ENCODE measurements around the gene BOLA1.
"Not testable (repeated sequence)": the region's sequence is repeated elsewhere in the genome, so short reads cannot be mapped to it uniquely, and the experiment has no call there.

The BOLA1 gene, protein sequence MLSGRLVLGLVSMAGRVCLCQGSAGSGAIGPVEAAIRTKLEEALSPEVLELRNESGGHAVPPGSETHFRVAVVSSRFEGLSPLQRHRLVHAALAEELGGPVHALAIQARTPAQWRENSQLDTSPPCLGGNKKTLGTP

DNA sequence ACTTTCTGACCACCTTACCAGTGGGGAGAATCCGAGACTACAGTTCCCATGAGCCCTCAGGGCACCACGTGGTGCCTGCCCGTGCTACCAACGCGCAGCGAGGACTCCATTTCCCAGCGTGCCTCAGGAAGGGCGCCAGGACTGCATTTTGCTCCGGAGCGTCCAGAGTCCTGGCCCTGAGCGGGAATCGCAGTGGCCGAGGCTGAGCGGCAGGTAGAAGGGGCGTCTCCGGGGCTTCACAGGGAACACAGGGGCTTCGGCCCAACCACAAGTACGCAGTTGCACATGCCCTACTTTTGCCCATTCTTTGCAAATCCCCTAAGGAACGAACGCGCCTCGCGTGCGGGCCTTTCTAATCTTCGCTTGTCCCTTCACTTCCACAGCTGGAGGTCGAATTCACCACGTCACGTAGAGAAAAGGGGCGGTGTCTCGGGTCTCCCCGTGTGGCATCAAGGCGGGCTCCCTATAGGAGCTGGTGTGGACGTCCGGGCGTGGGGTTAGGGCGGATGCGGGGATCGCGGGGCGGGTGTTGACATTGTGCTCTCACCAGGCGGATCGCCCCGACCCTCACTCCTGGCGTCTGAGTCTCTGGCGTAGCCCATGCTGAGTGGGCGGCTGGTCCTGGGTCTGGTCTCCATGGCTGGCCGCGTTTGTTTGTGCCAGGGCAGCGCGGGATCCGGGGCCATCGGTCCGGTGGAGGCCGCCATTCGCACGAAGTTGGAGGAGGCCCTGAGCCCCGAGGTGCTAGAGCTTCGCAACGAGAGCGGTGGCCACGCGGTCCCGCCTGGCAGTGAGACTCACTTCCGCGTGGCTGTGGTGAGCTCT lies at the start of gene BOLA1:
TSS of gene BOLA1 (plus strand) at position 109 of the 825 bp plus-strand sequence. CDS start at position 601, 492 bp downstream.
- DNase-seq, result peak; percentile 92

DNA sequence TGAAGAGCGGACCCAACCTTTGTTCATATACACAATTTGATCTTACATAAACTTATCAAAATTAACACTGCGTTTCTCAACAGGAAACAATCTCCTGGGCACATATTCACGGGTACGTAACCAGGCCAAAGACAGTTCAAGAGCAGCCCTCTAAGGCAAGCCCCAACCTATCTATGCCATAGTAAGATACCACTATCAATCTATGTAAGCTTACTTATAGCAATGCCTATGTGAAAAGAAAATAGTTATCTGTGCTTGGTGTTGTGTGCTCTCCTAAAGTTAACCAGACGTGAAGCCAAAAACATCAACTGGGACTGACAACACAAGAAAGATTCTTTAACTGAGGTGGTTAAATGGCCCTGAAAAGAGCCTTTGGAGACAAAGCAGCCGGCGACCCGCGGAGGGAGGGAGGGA lies 49.4 kb upstream of the BOLA1 start:
- no peak for DNase-seq

DNA sequence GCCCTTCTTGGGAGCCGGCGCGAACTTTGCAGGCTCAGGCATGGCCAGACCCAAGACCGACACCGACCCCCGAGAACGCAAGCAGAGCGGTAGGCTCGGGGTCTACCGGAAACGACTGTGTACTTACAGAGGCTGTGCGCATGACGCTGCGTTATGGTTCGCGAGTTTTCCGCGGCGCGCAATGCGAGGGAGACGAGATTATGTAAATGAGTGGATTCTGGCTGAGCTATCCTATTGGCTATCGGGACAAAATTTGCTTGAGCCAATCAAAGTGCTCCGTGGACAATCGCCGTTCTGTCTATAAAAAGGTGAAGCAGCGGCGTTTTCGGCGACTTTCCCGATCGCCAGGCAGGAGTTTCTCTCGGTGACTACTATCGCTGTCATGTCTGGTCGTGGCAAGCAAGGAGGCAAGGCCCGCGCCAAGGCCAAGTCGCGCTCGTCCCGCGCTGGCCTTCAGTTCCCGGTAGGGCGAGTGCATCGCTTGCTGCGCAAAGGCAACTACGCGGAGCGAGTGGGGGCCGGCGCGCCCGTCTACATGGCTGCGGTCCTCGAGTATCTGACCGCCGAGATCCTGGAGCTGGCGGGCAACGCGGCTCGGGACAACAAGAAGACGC lies 48.5 kb upstream of the BOLA1 start:
- not testable (repeated sequence) for DNase-seq

DNA sequence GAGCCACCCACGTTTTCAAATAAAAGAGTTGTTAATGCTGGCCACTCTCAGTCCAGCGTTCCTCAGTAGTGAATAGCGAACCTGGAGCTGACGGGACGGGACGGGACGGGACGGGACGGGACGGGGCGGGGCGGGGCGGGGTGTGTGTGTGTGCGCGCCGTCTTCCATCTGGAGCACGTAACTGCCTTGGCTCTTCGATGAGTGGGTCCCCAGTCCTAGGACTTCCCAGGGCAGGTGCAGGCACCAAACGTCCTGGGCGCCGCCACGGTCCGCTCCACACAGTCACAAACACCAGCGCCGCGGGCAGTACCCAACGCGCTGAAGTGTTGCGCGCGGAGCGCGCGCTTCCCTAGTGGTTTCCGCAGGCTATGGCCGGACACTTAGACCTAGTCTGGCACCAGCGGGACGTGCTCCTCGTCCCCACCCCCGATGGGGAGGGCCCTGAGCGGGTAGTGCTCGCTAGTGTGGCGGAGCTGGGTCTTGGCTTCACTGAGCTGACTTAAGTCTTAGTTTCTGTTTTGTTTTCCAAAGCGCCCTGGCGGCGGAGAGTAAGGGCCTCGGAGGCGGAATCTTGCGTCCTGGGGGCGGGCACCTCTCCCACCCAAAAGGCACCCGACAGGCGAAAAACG lies 47.7 kb upstream of the BOLA1 start:
- DNase-seq, result not testable (repeated sequence)

DNA sequence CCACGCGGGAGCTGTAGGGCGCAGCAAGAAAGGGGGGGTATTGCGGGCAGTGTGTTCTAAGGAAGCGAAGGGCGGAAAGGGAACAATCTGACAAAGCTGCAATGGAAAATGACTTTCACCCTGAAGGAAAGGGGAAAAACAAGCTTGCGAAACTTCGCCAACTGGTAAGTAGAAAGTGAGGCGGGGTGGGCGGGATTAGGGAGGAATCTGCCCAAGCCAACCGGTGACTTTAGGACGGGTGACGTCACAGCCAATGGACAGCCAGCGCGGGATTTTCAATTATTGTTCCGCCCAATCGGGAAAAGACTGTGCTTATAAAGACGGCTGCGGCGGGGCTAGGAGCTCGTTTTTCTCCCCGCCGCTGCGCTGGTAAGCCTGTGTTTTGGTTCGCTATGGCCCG lies 47.1 kb upstream of the BOLA1 start:
- not testable (repeated sequence) for DNase-seq

DNA sequence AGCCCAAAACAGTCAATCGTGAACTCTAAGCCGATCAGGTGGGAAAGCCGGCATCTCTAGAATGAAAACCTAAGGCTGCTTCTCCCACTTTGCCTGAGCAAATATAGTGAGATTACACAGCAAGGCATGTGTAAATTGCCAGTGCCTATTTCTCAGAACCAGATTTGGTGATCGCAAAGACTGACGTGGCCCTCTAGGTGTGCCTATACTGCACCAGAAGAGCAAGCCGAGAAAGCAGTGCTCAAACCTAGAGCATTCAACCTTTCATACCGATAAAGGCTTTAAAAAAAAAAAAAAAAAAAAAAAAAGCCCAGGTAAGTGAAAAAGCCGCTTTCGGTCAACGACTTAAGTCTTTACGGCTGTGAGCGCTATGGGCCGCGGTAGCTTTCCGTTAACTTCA lies 39.1 kb upstream of the BOLA1 start:
- not testable (repeated sequence) for DNase-seq

DNA sequence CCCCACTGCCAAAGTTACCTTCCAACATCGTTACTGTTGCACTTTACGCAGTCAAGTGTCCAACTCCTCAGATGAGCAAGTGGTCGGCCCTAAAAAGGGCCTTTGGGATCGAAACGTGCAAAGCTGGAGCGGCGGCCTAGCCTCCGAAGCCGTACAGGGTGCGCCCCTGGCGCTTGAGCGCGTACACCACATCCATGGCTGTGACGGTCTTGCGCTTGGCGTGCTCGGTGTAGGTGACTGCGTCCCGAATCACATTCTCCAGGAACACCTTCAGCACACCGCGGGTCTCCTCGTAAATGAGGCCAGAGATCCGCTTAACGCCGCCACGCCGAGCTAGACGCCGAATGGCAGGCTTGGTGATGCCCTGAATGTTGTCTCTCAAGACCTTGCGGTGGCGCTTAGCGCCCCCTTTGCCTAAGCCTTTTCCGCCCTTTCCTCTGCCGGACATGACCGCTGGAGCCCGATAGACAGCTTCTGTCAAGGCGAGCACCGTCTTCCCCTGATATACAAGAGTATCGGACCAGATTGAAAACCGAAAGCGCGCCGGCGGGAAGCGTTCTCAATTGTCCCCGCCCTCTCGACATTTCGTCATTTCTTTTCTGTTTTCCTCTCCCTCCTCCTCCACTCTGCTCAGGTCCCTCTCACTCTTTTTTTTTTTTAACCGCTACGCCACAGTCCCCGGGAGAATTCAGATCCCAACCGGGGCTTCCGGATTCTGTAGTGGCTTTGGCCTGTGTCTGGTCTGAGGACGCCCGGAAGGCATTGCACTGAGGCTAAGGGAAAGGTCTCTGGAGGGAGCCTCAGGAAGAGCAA lies 38.5 kb upstream of the BOLA1 start:
- DNase-seq, result not testable (repeated sequence)

DNA sequence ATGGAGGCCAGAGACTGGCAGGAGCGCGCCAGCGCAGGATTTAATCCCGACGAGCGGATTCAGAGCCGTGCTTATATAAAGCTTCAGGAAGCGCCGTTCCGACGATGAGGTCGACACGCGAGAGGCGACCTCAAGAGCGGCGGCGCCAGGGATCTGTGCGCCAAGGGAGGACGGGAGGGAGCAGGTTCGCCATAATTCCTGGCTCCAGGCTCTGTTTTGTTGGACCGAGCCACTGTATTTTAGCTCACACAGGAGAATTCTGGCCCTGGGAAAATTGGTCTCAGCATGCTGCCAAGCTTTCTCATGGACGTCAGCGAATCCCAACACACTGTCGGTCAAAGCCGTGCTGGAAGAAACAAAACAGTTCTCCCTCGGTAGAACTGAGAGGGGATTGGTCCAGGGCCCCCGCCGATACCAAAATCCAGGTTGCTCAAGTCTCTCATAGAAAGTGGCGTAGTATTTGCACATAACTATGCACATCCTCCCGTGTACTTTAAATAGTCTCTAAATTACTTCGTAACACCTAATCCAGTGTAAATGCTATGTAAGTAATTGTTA lies 37.8 kb upstream of the BOLA1 start:
- DNase-seq, result not testable (repeated sequence)

DNA sequence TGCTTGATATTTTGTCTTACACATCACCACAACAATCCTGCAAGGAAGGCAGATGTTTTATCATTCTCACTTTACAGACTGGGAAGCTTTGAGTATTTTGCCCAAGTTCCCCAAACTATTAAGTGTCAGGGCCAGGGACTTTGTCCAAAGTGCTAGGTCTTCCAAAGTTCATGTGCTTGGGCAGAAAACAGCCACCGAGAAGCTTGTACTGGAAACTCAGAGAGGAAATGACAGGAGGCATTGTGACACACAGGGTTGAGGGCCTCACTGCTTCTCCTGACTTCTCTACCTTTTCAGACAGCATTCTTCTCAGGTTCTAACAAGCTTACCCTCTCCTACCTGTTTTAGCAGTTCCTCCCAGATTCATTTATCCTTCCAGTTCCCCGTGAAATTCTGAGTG lies 32.5 kb upstream of the BOLA1 start:
- not testable (repeated sequence) for DNase-seq

DNA sequence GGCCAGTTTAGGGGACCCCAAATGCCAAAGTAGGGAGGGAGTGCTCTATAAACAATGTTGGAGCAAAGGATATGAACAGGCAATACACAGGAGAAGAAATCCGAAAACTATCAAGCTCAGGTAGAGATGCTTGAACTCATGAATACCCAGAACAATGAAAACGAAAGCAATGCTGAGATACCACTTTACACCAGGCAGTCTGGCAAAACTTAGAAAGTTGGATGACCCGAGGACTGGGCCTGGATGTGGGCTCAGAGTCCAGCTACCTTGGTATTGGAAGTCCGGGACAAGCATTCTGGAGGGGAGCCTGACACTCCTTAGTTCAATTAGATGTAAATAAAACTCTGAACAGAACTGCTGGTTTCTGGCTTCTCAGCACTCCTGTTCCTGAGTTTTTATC lies 26.3 kb upstream of the BOLA1 start:
- not testable (repeated sequence) for DNase-seq

DNA sequence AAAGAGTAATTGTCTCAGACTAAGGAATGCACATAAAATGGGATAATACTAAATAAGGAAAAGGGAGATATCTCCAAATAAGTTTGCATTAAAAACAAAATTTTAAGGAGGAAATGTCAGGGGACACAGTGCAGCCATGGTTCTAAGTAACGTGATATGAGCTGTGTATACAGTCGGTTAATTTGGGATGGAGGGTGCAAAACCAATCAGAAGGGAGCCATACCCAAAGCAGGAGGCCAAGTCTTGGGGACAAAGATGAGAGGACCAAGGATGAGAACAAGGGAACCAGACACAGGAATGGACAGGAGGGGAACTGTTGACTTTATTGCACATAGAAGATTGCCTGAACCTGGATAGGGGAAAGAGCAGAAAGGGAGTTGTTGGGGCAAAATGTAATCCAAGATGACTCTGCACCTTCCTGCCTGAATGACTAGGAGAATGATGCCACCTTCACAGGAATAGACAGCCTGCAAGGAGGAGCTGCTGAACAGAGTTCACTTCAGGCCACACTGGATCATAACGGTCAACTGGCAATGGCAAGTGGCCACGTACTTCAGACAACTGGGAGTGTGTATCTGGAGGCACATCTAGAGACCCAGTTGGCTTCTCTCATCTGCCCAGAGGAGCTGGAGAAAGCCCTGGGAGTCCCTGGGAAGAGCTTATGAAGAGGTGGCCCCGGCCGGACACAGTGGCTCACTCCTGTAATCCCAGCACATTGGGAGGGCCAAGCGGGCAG lies 22.0 kb upstream of the BOLA1 start:
- DNase-seq, result no peak

DNA sequence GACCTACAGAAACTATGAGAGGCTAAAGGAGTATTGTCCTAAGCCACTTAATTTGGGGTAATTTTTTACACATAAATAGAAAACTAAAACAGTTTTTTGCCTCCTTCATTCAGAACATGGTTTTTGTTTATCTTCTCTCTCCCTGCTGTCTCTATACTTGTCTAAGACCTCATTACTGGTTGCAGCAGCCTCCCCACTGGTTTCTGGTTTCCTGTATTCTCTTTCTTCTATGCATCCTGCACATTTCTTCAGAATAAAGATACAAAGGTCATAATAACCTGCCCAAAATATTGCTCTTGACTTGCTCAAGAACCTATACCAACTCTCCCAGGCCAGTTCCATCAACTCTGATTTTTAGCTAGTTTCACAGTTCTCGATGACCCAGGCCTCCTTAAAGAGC lies 19.8 kb upstream of the BOLA1 start:
- DNase-seq, result no peak

DNA sequence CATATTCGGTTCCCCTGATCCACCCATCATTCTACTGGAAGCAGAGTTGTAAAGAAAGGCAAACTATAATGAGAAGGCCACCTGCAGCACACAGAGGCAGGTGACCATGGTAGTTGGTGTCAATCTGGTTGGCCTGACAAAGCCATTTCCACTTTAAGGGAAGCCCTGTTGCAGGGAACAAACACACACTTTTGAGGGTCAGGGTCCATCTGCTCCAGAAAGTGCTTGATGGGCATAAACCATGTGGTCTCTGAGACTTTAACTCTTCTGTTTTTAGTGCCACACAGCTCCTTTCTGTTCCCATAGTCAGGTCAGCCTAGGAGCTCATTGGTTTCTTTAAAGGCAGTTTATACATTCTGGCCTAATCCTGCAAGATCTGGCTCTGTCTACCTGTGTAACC lies 17.5 kb upstream of the BOLA1 start:
- DNase-seq, result no peak

DNA sequence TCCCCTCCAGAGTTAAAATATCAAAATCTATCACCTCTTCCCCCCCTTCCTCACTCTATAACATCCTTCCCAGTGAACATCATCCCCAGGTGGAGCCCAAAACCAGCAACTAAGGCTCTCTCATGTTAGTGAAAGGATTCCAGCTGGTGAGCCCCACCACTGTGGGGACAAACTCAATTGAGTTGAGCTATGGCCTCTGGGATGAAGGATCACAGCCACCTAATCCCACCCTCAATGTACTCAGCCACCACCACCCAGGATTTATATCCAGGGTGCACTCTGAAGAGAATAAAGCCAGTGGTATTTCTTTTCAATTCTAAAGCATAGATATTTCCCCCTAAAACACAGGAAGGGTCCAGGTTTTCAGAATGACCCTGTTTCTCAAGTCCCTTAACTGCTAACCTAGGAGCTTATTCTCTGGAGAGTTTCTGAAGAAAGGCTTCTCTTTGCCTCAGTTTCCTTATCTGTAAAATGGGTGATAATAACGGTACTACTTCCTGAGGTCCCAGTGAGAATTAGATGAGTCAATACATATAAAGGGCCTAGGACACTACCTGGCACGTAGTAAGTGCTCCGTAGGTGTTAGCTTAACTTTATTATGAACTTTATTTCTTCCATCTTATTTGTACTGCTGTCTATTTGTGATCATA lies 15.6 kb upstream of the BOLA1 start:
- DNase-seq, result no peak

DNA sequence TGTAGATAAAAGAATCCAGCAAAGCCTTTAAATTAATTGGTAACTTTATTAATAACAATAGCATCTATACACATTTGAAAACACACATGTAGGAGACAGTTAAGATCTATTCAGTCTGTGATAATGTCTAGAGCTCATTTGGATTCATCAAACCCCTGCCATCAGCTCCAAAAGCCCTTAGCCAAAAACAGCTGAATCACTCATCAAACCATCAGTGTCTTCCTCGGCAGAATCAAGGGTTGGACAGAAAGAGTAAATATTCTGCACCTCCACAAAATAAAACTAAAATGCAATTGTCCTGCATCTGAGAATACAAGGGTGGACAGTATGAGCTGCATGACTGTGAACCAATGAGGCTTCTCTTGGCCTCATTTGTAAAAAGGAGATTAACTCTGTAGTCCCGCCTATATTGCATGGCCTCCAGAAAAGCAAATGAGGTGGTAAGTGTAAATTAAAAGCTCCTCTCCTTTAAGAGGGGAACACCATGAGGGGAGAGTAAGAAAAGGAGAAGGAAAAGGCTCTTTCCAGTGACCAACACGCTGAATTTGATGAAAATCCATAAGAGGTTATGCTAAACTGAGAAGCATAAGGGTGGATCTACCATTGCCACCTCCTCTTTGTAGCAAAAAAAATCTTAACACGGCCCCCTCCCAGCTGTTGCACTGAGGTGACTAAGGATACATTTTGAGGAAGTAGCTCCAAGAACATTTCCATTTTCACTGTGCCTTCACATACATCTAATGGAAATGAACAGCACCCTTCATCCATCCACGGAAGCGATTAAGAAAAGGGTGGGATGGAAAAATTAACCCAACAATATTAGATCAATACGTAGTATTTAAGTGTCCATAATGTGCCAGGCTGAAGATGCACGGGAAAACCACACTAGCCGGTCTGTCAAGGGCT lies 14.7 kb upstream of the BOLA1 start:
- peak; percentile 64 for DNase-seq

DNA sequence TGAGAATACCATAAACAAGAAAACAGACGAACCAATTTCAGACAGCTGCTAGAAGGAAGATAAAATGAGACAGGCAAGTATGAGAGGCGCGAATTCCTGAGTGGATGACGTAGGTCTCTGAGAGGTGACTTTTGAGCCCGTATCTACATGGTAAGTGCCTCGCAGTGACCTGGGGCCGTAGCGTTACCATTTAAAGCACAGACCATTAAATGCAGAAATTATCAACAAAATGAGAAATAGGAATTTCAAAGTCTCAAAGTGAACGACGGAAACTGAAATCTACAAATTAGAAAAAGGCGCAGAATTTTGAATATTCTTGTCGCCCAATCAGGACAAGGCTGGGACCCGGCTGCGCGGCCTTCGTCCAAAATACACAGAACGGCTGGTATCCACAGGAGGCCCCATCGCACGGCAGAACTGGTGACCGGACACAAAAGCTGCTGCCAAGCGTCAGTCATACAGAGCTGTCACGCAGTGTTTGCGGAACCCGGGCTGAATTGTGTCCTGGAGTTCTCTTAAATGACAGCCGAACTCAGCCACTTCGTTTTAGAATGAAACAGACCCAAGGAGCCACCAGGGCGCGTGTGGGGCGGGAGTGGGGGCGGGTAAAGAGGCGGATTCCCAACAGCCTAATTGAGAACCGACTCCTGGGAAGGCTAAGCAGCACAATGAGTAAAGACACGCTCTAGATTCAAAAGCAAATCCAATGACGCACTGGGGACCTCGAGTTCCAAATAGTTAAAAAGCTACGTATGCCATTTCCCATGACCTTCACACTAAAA lies 13.8 kb upstream of the BOLA1 start:
- peak; percentile 79 for DNase-seq

DNA sequence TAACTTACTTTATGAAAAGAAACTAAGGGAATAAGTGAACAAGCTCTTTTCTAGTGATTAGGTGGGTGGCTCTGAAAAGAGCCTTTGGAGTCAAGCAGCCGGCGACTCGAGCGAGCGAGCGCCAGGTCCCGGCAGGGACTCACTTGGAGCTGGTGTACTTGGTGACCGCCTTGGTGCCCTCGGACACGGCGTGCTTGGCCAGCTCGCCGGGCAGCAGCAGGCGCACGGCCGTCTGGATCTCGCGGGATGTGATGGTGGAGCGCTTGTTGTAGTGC lies 13.3 kb upstream of the BOLA1 start:
- not testable (repeated sequence) for DNase-seq

DNA sequence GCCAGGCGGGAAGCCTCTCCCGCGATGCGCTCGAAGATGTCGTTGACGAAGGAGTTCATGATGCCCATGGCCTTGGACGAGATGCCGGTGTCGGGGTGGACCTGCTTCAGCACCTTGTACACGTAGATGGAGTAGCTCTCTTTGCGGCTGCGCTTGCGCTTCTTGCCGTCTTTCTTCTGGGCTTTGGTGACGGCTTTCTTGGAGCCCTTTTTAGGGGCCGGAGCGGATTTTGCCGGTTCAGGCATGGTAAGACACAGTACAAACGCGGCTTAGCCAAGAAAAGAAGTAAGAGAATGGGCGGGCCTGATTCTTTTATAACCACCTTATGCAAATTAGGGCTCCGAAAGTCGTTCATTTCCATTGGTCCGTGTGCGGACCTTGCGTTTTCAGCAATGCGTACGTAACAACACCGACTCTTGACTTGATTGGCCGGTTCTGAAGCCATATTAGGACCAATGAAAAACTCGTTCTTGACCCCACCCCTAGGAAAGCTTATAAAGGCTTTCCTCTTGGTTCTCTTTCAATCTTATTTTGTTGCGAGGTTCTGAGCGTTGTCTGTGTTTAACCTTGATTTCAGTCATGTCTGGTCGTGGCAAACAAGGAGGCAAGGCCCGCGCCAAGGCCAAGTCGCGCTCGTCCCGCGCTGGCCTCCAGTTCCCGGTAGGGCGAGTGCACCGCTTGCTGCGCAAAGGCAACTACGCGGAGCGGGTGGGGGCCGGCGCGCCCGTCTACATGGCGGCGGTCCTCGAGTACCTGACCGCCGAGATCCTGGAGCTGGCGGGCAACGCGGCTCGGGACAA lies 12.8 kb upstream of the BOLA1 start:
- DNase-seq, result peak; percentile 98

DNA sequence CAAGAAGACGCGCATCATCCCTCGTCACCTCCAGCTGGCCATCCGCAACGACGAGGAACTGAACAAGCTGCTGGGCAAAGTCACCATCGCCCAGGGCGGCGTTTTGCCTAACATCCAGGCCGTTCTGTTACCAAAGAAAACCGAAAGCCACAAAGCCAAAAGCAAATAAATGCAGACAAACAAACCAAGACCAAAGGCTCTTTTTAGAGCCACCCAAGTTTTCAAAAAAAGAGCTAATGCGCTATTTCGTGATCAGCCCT lies 12.2 kb upstream of the BOLA1 start:
- DNase-seq, result not testable (repeated sequence)

All from DMS79 (cell line).